ENCODE results near the gene PIGZ. TPM values are rescaled to one million over a fixed set of nuclear protein-coding genes. Genes with fewer than 3 reads are reported as not detected.

Gene PIGZ
- total RNA-seq, 2 donors from 2014 or later = 4.7 to 11.3 TPM

DNA sequence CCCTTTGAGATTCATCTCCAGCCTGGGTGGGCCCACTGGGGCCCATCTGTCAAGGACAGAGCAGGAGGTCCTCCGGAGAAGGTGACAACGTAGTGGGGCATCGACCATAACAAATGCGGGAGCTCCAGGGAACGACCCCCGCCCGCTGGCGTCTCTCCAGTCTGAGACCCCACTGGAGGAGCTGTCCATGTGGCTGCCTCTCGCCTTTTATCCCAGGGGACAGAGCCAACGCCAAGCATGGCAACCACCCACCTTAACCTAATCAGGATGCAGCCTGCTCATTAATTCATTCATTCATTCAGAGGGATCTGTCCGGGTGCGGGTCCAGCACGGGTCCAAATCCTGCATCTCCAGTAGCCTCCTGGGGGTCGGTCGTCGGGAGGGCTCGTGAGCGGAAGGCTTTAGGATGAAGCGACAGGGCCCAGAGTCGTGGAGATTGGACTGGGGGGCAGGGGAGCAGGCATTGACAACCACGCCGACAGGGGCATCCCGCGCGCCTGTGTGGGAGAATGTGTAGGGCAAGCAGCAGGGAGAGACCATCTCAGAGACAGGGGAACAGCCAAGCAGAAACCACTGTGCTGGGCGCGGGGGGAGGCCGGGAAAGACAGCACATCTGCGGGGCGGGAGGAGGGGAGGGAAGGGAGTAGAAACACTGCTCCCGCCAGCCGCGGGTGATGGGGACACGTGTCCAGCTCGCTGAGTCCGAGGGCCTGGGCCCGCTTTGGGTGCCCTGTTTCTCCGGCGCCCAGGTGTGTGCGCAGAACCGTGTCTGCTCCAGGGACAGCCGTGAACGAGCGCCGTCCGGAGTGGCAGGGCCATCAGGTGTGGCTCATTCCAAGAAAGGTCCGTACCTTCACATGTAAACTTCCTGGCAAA is 1.9 kb downstream of the PIGZ start:
- no peak overlapping the region for H3K27ac ChIP-seq
- no peaks in the 10 kb centered on the region for H3K36me3 ChIP-seq
- H3K9me3 ChIP-seq = no peaks in the 10 kb centered on the region
- H3K4me3 ChIP-seq = no peak overlapping the region
- H3K27me3 ChIP-seq (replicated peaks; ENCODE audit: insufficient read depth) = no peaks in the 10 kb centered on the region
- TF ChIP-seq POLR2A (IDR thresholded peaks at IDR 0.05) = no peak
- TF ChIP-seq, protein P1, sequence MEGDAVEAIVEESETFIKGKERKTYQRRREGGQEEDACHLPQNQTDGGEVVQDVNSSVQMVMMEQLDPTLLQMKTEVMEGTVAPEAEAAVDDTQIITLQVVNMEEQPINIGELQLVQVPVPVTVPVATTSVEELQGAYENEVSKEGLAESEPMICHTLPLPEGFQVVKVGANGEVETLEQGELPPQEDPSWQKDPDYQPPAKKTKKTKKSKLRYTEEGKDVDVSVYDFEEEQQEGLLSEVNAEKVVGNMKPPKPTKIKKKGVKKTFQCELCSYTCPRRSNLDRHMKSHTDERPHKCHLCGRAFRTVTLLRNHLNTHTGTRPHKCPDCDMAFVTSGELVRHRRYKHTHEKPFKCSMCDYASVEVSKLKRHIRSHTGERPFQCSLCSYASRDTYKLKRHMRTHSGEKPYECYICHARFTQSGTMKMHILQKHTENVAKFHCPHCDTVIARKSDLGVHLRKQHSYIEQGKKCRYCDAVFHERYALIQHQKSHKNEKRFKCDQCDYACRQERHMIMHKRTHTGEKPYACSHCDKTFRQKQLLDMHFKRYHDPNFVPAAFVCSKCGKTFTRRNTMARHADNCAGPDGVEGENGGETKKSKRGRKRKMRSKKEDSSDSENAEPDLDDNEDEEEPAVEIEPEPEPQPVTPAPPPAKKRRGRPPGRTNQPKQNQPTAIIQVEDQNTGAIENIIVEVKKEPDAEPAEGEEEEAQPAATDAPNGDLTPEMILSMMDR (IDR thresholded peaks at IDR 0.05) = no peak
- TF ChIP-seq POLR2AphosphoS5 (IDR thresholded peaks at IDR 0.05) = no peak
- intact Hi-C loops (cut with DNase I) = loop anchor here (10.0 kb wide), 1 partner anchor 132 kb away; no protein-coding TSS in a partner anchor
- no peak for DNase-seq (ENCODE audit: low spot score)
- no peaks in the 10 kb centered on the region for H3K4me1 ChIP-seq (replicated peaks)
- WGBS = 74% methylated on average over 47 of the region's 47 CpGs

DNA sequence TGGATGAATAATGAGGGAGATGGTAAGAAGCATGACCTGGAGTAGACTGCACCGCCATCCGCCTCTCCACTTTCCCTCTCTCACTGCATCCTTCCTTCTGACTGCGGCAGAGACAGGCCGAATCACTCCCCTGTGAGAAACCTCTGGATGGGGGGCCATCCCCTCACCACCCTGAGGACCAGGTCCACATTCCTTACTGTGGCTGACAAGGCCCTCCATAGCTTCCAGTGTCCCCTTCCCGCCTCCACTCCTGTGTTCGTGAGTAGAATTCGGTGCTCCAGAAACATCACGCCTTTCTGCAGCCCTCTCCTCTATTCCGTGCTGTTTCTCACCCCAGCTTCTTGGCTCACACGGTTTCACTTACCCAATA is 2.8 kb downstream of the PIGZ start:
- WGBS = 95% methylated on average over 10 of the region's 10 CpGs
- Histone ChIP-seq H3K27me3 (replicated peaks; ENCODE audit: insufficient read depth) (no peaks in the 10 kb centered on the region), H3K36me3 (no peaks in the 10 kb centered on the region), H3K27ac (no peak overlapping the region), H3K9me3 (no peaks in the 10 kb centered on the region), H3K4me1 (replicated peaks) (no peaks in the 10 kb centered on the region), H3K4me3 (no peak overlapping the region)
- DNase-seq (ENCODE audit: low spot score) = no peak
- intact Hi-C loops (cut with DNase I) = loop anchor here (10.0 kb wide), 1 partner anchor 131 kb away; no protein-coding TSS in a partner anchor
- TF ChIP-seq POLR2A (IDR thresholded peaks at IDR 0.05) (no peak), POLR2AphosphoS5 (IDR thresholded peaks at IDR 0.05) (no peak)
- TF ChIP-seq, protein P1 (IDR thresholded peaks at IDR 0.05) = no peak

DNA sequence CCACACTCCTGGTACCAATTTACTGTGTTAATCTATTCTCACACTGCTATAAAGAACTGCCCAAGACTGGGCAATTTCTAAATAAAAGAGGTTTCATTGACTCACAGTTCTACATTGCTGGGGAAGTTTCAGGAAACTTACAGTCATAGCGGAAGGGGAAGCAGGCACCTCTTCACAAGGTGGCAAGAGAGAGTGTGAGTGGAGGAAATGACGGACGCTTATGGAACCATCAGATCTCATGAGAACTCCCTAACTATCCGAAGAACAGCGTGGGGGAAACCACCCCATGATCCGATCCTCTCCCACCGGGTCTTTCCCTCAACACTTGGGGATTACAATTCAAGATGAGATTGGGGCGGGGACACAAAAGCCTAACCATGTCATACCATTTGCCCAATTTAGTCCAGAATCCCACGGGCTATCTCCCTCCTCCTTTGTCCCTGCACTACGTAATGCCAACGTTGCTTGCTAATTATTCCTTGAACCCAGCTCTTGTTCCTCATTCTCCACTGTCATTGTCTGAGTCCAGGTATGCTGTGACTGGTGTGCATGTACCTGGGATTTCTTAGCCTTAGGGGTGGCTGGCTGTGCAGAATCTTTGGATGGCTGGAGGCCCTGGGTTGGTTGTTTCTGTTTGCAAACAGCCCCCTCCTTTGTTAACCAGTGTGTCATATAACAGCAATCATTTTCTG is 3.4 kb downstream of the PIGZ start:
- DNase-seq (ENCODE audit: low spot score) = no peak
- TF ChIP-seq, protein P1 (IDR thresholded peaks at IDR 0.05) = no peak
- no peak for TF ChIP-seq POLR2AphosphoS5 (IDR thresholded peaks at IDR 0.05)
- no peak for TF ChIP-seq POLR2A (IDR thresholded peaks at IDR 0.05)
- intact Hi-C loops (cut with DNase I) = loop anchor here (10.0 kb wide), 1 partner anchor 130 kb away; no protein-coding TSS in a partner anchor
- H3K36me3 ChIP-seq = no peaks in the 10 kb centered on the region
- no peak overlapping the region for H3K27ac ChIP-seq
- no peaks in the 10 kb centered on the region for H3K4me1 ChIP-seq (replicated peaks)
- H3K4me3 ChIP-seq = no peak overlapping the region
- 90% methylated on average over 11 of the region's 11 CpGs for WGBS
- no peaks in the 10 kb centered on the region for H3K27me3 ChIP-seq (replicated peaks; ENCODE audit: insufficient read depth)
- H3K9me3 ChIP-seq = no peaks in the 10 kb centered on the region

DNA sequence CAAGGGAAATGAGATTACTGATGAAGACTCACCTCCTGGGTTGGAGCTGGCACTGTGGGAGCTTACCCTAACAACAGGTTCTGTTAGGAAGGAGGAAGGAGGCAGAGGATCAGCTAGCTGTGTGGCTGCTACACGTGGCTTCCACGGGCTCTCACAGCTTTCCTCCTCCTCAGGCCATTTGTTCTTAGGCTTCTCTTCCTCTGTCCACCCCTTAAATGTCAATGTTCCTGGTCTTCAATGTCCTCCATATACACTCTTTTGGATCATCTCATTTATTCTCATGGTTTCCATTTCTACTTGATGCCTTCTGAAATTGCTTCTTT is 5.0 kb downstream of the PIGZ start:
- Histone ChIP-seq H3K36me3 (no peaks in the 10 kb centered on the region), H3K4me1 (replicated peaks) (no peaks in the 10 kb centered on the region), H3K27me3 (replicated peaks; ENCODE audit: insufficient read depth) (no peaks in the 10 kb centered on the region), H3K9me3 (no peaks in the 10 kb centered on the region), H3K27ac (no peak overlapping the region), H3K4me3 (no peak overlapping the region)
- intact Hi-C loops (cut with DNase I) = loop anchor here (10.0 kb wide), 1 partner anchor 129 kb away; no protein-coding TSS in a partner anchor
- DNase-seq (ENCODE audit: low spot score) = no peak
- no peak for TF ChIP-seq POLR2A (IDR thresholded peaks at IDR 0.05)
- WGBS = 90% methylated on average over 2 of the region's 2 CpGs

DNA sequence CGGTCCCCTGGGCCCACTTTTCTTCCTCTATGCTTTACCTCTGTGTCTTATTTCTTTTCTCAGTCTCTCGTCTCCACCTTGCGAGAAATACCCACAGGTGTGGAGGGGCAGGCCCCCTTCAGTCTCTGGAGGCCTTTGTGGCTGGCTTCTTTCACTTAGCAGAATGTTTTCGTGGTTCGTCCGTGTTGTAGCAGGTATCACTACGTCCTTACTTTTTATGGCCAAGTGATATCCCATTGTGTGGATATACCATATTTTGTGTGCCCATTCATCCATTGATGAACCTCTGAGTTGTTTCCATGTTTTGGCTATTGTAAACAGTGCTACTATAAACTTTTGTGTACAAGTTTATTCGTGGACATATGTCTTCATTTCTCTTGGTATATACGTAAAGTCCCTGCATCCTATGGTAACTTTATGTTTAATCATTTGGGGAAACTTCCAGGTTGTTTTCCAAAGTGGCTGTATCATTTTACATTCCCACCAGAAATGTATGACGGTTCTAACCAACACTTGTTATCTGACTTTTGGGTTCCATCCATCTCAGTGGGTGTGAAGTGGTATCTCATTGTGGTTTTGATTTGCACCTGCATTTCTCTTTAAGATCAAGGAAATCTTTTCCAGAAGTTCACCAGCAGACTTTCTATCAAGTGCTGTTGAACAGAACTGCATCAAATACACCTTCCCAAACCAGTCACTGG is 5.6 kb downstream of the PIGZ start:
- 76% methylated on average over 10 of the region's 10 CpGs for WGBS
- intact Hi-C loops (cut with DNase I) = loop anchor here (10.0 kb wide), 1 partner anchor 128 kb away; no protein-coding TSS in a partner anchor
- no peak for DNase-seq (ENCODE audit: low spot score)

More for the DNA sequence above, 5.6 kb downstream of the PIGZ start:
- Histone ChIP-seq H3K4me1 (replicated peaks) (no peaks in the 10 kb centered on the region), H3K27me3 (replicated peaks; ENCODE audit: insufficient read depth) (no peaks in the 10 kb centered on the region), H3K9me3 (no peaks in the 10 kb centered on the region), H3K36me3 (no peaks in the 10 kb centered on the region), H3K4me3 (no peak overlapping the region), H3K27ac (no peak overlapping the region)
- TF ChIP-seq POLR2A (IDR thresholded peaks at IDR 0.05) (no peak), POLR2AphosphoS5 (IDR thresholded peaks at IDR 0.05) (no peak)
- TF ChIP-seq, protein P1 (IDR thresholded peaks at IDR 0.05) = no peak
